ENCODE data around the gene ELP6.
"Not testable (repeated sequence)": the region's sequence is repeated elsewhere in the genome, so short reads cannot be mapped to it uniquely, and the experiment has no call there.

The ELP6 gene

DNA sequence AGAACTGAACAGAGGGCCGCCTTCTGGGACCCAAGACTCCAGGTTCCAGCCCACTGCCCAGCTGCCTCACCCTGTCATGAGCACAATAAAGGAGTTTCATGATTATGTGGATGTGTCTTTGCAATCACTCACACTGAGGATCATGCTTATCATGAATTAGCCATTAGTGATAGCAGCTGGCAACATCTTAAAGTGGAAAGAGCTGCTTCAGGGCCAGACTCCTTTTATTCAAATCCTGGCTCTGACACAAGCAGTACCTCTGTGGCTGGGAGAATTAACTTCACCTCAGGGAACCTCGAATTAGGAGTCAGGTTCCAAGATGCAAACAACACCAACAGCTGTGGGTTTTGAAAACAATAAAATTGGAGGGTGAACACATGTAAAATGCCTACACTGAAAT, 31.1 kb downstream of the ELP6 start:
- no CpG with 5 or more reads among the region's 2 CpGs for WGBS (ENCODE audit: insufficient coverage, insufficient read length)
- DNase-seq (ENCODE audit: low read depth, low spot score): no peak
- H3K27ac ChIP-seq (ENCODE audit: low read length): peak overlapping the region; percentile 85
- no peaks in the 10 kb centered on the region; the same call in 1 of the 2 replicates for H3K4me1 ChIP-seq (ENCODE audit: control insufficient read depth, insufficient read depth, low read length)
- no peaks in the 10 kb centered on the region for H3K9me3 ChIP-seq (ENCODE audit: control insufficient read depth, insufficient read depth, low read length)
- H3K36me3 ChIP-seq (ENCODE audit: control insufficient read depth, insufficient read depth, low read length): no peaks in the 10 kb centered on the region
- no peak overlapping the region for H3K4me3 ChIP-seq (ENCODE audit: low read length)
- H3K27me3 ChIP-seq (ENCODE audit: control insufficient read depth, insufficient read depth, low read length): no peaks in the 10 kb centered on the region

DNA sequence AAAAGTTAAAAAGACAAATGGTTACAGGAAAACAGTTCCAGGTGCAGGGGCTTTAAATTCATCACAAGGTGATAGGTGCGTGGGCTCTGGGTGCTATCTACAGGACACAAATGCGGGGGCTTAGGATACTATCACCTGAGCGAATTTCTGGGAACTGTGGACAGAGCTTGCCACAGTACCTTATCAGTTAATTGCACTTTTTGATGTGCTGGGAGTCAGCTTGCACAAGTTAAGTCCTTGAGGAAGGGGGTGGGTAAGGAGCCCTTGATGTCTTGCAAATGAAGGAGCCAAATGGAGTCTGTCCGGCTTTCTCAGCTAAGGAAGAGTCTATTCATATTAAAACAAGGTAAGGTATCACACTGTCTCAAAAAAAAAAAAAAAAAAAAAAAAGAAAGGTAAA, 31.7 kb downstream of the ELP6 start:
- H3K4me1 ChIP-seq (ENCODE audit: control insufficient read depth, insufficient read depth, low read length); H3K27me3 ChIP-seq (ENCODE audit: control insufficient read depth, insufficient read depth, low read length); H3K9me3 ChIP-seq (ENCODE audit: control insufficient read depth, insufficient read depth, low read length); H3K27ac ChIP-seq (ENCODE audit: low read length); H3K4me3 ChIP-seq (ENCODE audit: low read length); DNase-seq (ENCODE audit: low read depth, low spot score); H3K36me3 ChIP-seq (ENCODE audit: control insufficient read depth, insufficient read depth, low read length): not testable (repeated sequence)
- no CpG with 5 or more reads among the region's 4 CpGs for WGBS (ENCODE audit: insufficient coverage, insufficient read length)

DNA sequence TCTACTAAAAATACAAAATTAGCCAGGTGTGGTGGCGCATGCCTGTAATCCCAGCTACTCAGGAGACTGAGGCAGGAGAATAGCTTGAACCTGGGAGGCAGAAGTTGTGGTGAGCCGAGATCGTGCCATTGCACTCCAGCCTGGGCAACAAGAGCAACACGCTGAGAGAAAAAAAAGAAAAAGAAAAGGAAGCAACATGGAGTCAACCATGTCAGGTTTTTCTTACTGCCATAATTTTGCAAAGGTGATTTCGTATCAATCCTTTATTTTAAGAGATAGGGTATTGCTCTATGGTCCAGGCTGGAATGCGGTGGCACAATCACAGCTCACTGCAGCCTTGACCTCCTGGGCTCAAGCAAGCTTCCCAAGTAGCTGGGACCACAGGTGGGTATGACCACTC, 33.2 kb downstream of the ELP6 start:
- H3K36me3 ChIP-seq (ENCODE audit: control insufficient read depth, insufficient read depth, low read length); H3K27ac ChIP-seq (ENCODE audit: low read length); DNase-seq (ENCODE audit: low read depth, low spot score); H3K4me1 ChIP-seq (ENCODE audit: control insufficient read depth, insufficient read depth, low read length); H3K9me3 ChIP-seq (ENCODE audit: control insufficient read depth, insufficient read depth, low read length); H3K4me3 ChIP-seq (ENCODE audit: low read length); H3K27me3 ChIP-seq (ENCODE audit: control insufficient read depth, insufficient read depth, low read length): not testable (repeated sequence)
- no CpG with 5 or more reads among the region's 6 CpGs for WGBS (ENCODE audit: insufficient coverage, insufficient read length)

DNA sequence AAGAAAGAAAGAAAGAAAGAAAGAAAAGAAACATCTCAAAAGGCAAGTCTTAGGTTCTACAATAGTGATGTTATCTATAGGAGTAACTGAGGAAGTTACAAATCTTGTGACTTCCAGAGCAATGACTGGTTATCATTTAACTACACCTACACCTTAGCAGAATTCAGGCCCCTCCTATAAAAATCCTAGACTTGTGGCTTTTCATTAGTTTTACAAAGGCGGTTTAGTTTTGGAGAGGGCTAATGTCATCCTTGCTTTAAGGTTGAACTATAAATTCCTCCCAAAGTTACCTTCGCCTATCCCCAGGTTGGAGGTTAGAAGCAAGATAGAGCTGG, 33.7 kb downstream of the ELP6 start:
- Histone ChIP-seq H3K27ac (ENCODE audit: low read length) (no peak overlapping the region), H3K36me3 (ENCODE audit: control insufficient read depth, insufficient read depth, low read length) (no peaks in the 10 kb centered on the region), H3K4me1 (ENCODE audit: control insufficient read depth, insufficient read depth, low read length) (no peaks in the 10 kb centered on the region; the same call in 1 of the 2 replicates), H3K9me3 (ENCODE audit: control insufficient read depth, insufficient read depth, low read length) (no peaks in the 10 kb centered on the region), H3K27me3 (ENCODE audit: control insufficient read depth, insufficient read depth, low read length) (no peaks in the 10 kb centered on the region), H3K4me3 (ENCODE audit: low read length) (no peak overlapping the region)
- WGBS (ENCODE audit: insufficient coverage, insufficient read length): no CpG with 5 or more reads among the region's 2 CpGs
- DNase-seq (ENCODE audit: low read depth, low spot score): no peak

DNA sequence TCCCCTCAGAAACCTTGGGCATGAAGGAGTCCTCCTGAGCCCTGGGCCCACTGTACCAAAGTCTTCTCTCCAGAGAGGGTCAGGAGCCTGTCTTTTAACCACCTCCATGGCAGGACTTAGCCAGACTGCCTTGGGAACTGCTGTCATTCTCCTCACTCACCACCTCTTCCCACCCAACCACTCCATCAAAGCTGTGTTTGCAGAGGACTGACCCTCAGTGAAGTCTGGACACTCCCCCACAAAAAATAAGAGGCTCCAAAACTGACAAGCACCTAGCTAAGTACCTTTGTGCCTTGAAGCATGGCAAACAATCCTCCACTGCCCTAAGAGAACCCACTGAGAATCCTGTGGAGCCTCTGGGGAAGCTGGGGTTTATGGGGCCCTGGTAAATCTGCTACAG, 35.5 kb downstream of the ELP6 start:
- Histone ChIP-seq H3K36me3 (ENCODE audit: control insufficient read depth, insufficient read depth, low read length) (no peaks in the 10 kb centered on the region), H3K4me1 (ENCODE audit: control insufficient read depth, insufficient read depth, low read length) (no peaks in the 10 kb centered on the region; the same call in 1 of the 2 replicates), H3K9me3 (ENCODE audit: control insufficient read depth, insufficient read depth, low read length) (no peaks in the 10 kb centered on the region), H3K27me3 (ENCODE audit: control insufficient read depth, insufficient read depth, low read length) (no peaks in the 10 kb centered on the region), H3K27ac (ENCODE audit: low read length) (no peak overlapping the region), H3K4me3 (ENCODE audit: low read length) (no peak overlapping the region)
- no peak for DNase-seq (ENCODE audit: low read depth, low spot score)

DNA sequence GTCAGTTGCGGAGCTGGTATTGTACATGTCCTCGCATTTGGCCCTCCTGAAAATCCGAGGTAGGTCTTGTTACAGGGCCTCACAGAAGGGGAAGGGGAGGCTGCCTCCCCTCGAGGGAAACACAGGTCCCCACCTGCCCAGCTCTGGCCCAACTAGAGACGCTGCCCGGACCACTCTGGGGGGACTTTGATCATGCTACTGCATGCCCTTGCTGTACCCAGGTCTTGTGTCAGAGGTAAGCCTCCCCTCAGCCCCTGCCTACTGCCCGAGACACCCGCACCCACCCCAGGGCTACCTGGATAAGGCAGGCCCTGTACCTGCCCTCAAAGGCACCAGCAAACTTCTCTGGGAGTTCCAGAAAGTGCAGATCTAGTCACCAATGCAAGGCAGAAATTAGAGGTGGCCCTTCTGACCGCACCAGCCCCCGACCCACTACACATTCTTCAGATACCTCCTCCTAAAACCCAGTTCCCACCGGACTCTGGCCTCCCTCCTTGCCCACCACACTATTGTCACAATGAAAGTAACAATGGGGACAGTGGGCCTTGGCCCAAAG, 36.8 kb downstream of the ELP6 start:
- Histone ChIP-seq H3K4me1 (ENCODE audit: control insufficient read depth, insufficient read depth, low read length) (no peaks in the 10 kb centered on the region; the same call in 1 of the 2 replicates), H3K9me3 (ENCODE audit: control insufficient read depth, insufficient read depth, low read length) (no peaks in the 10 kb centered on the region), H3K36me3 (ENCODE audit: control insufficient read depth, insufficient read depth, low read length) (no peaks in the 10 kb centered on the region), H3K27me3 (ENCODE audit: control insufficient read depth, insufficient read depth, low read length) (no peaks in the 10 kb centered on the region), H3K4me3 (ENCODE audit: low read length) (no peak overlapping the region), H3K27ac (ENCODE audit: low read length) (no peak overlapping the region)
- WGBS (ENCODE audit: insufficient coverage, insufficient read length): no CpG with 5 or more reads among the region's 11 CpGs
- DNase-seq (ENCODE audit: low read depth, low spot score): no peak

DNA sequence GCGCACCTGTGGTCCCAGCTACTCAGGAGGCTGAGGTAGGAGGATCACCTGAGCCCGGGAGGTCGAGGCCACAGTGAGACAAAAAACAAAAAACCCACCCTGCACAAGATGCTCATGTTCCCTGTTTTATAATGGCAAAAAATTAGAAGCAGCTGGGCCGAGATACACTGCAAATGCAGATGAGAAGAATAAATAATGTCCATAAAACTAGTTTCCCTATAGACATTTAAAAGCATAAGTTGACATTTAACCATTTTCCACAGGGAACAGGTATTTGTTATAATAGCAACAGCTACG, 37.2 kb downstream of the ELP6 start:
- no peak overlapping the region for H3K4me3 ChIP-seq (ENCODE audit: low read length)
- H3K27me3 ChIP-seq (ENCODE audit: control insufficient read depth, insufficient read depth, low read length): no peaks in the 10 kb centered on the region
- no peaks in the 10 kb centered on the region; the same call in 1 of the 2 replicates for H3K4me1 ChIP-seq (ENCODE audit: control insufficient read depth, insufficient read depth, low read length)
- H3K36me3 ChIP-seq (ENCODE audit: control insufficient read depth, insufficient read depth, low read length): no peaks in the 10 kb centered on the region
- WGBS (ENCODE audit: insufficient coverage, insufficient read length): no CpG with 5 or more reads among the region's 5 CpGs
- no peak overlapping the region for H3K27ac ChIP-seq (ENCODE audit: low read length)
- no peak for DNase-seq (ENCODE audit: low read depth, low spot score)
- no peaks in the 10 kb centered on the region for H3K9me3 ChIP-seq (ENCODE audit: control insufficient read depth, insufficient read depth, low read length)

DNA sequence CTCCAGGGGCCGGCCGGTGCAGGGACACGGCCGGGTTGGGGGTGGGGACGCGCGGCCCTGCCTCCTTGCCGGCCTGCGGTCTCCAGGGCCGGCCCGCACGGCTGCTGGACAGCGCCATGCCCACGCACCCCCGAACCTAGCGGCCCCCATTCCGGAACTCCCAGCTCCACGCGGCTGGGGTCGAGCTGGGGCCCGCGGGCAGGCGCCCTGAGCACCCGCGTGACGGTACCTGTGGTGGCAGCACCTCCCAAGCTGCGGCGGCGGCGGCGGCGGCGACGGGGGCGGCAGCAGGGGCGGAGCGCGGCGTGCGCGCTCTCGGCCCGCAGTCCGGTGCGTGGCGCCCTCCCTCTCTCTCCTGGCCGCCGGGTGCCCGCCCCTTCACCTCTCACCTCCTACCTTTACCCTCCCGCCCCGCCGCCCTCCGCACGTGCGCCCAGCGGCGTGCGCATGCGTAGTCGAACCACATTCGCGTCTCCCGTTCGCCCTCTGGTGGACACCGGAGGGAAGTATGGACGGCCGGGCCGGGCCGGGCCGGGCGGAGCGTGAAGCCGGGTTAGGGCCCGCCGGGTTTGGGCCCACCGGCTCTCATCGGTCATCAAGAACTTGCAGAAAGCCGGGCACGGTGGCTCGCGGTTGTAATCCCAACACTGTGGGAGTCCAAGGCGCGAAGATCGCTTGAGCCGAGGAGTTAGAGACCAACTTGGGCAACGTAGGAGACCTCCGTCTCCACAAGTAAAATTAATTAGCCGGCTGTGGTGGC, 37.8 kb downstream of the ELP6 start, which contains the start of gene SCAP:
SCAP (minus strand) TSS at position 372 of the 760 bp plus-strand sequence. CDS start 32,948 bp downstream, outside the sequence.
- H3K36me3 ChIP-seq (ENCODE audit: control insufficient read depth, insufficient read depth, low read length): no peaks in the 10 kb centered on the region
- H3K27me3 ChIP-seq (ENCODE audit: control insufficient read depth, insufficient read depth, low read length): no peaks in the 10 kb centered on the region
- DNase-seq (ENCODE audit: low read depth, low spot score): peak; percentile 84
- no peaks in the 10 kb centered on the region for H3K9me3 ChIP-seq (ENCODE audit: control insufficient read depth, insufficient read depth, low read length)
- peak within 1 kb of the TSS; percentile 81 for H3K4me3 ChIP-seq (ENCODE audit: low read length)
- no CpG with 5 or more reads among the region's 88 CpGs for WGBS (ENCODE audit: insufficient coverage, insufficient read length)
- no peaks in the 10 kb centered on the region; the same call in 1 of the 2 replicates for H3K4me1 ChIP-seq (ENCODE audit: control insufficient read depth, insufficient read depth, low read length)
- no peak within 1 kb of the TSS for H3K27ac ChIP-seq (ENCODE audit: low read length)

DNA sequence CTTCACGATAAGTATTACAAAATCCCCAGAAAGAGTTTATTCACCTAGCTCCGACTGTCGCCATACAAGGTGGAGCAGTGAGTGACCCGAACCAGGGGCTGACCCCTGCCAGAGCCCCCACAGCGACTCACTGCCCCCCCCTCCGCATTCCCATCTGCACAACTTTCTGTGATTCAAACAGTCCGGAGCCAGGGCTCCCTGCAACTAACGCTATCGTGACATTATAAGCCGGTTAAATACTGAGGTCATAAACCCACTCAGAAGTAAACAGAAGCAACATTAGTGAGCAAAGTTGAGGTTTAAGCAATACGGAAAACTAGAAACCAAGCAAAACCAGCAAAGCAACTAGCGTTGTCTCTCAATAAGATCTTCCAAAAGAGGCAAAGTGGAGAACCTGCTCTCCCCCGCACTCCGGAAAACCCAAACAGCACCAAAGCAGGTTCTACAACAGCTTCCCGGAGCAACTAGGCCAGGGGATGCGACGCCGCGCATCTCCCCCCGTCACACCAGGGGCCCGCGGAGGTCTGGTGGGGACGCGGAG, 38.4 kb downstream of the ELP6 start:
- Histone ChIP-seq H3K27me3 (ENCODE audit: control insufficient read depth, insufficient read depth, low read length) (no peaks in the 10 kb centered on the region), H3K4me1 (ENCODE audit: control insufficient read depth, insufficient read depth, low read length) (no peaks in the 10 kb centered on the region; the same call in 1 of the 2 replicates), H3K36me3 (ENCODE audit: control insufficient read depth, insufficient read depth, low read length) (no peaks in the 10 kb centered on the region), H3K4me3 (ENCODE audit: low read length) (peak overlapping the region; percentile 81), H3K9me3 (ENCODE audit: control insufficient read depth, insufficient read depth, low read length) (no peaks in the 10 kb centered on the region), H3K27ac (ENCODE audit: low read length) (no peak overlapping the region)
- no CpG with 5 or more reads among the region's 24 CpGs for WGBS (ENCODE audit: insufficient coverage, insufficient read length)
- no peak for DNase-seq (ENCODE audit: low read depth, low spot score)

DNA sequence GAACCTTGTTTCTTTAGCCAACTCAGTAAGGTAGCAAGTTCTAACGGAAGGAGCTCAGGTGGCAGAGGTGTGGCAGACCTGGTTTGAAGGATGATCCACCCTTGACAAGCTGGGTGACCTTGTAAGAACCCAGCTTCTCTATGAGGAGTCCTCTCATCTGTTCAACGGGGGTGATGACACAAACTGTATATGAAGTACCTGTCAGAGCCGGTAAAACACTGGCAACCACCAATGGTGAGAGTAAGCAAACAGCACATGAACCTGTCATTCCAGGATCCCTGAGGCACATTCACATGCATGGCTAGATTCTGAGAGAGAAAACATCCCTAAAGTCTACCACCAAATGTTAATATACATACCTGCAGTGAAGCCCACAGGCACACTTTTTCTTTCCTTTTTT, 40.1 kb downstream of the ELP6 start:
- H3K36me3 ChIP-seq (ENCODE audit: control insufficient read depth, insufficient read depth, low read length): no peaks in the 10 kb centered on the region
- DNase-seq (ENCODE audit: low read depth, low spot score): no peak
- no peak overlapping the region for H3K4me3 ChIP-seq (ENCODE audit: low read length)
- no peaks in the 10 kb centered on the region; the same call in 1 of the 2 replicates for H3K4me1 ChIP-seq (ENCODE audit: control insufficient read depth, insufficient read depth, low read length)
- H3K27ac ChIP-seq (ENCODE audit: low read length): no peak overlapping the region
- no peaks in the 10 kb centered on the region for H3K9me3 ChIP-seq (ENCODE audit: control insufficient read depth, insufficient read depth, low read length)
- WGBS (ENCODE audit: insufficient coverage, insufficient read length): no CpG with 5 or more reads among the region's 3 CpGs
- H3K27me3 ChIP-seq (ENCODE audit: control insufficient read depth, insufficient read depth, low read length): no peaks in the 10 kb centered on the region

DNA sequence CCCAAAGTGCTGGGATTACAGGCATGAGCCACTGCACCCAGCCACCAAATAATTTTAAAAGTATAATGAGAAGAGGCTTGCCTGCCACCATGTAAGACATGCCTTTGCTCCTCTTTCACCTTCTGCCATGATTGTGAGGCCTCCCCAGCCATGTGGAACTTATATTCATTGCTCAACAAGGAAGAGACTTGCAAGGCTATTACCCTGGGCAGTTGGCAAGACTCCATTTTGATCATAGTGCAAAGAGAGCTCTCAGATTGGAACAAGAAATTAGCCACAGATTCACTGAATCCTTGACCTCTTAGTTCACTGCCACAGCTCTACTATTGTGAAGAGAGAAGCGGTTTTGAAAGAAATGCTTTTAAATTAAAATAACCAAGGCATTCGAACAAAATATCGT, 43.9 kb downstream of the ELP6 start:
- WGBS (ENCODE audit: insufficient coverage, insufficient read length): no CpG with 5 or more reads among the region's 3 CpGs
- no peak overlapping the region for H3K4me3 ChIP-seq (ENCODE audit: low read length)
- no peak overlapping the region for H3K27ac ChIP-seq (ENCODE audit: low read length)
- H3K4me1 ChIP-seq (ENCODE audit: control insufficient read depth, insufficient read depth, low read length): no peaks in the 10 kb centered on the region; the same call in 1 of the 2 replicates
- no peaks in the 10 kb centered on the region for H3K27me3 ChIP-seq (ENCODE audit: control insufficient read depth, insufficient read depth, low read length)
- H3K9me3 ChIP-seq (ENCODE audit: control insufficient read depth, insufficient read depth, low read length): no peaks in the 10 kb centered on the region
- no peaks in the 10 kb centered on the region for H3K36me3 ChIP-seq (ENCODE audit: control insufficient read depth, insufficient read depth, low read length)
- no peak for DNase-seq (ENCODE audit: low read depth, low spot score)

Measured in iPS DF 6.9 (cell line).